ENCODE results near the gene GRIA3.

Gene GRIA3

GRCh38 chrX:123153846-123154335, 30.2 kb upstream of the GRIA3 start:
- no peaks in the 10 kb centered on the region for H3K9me3 ChIP-seq (ENCODE audit: insufficient read depth, low read depth, low read length)
- no CpG with 5 or more reads among the region's 7 CpGs for WGBS (ENCODE audit: extremely low coverage, insufficient coverage, insufficient read length)

GRCh38 chrX:123155327-123155726, 28.8 kb upstream of the GRIA3 start:
- H2AK5ac ChIP-seq (ENCODE audit: low read length): no peak overlapping the region
- H3K4me3 ChIP-seq (ENCODE audit: low read depth, low read length): no peak overlapping the region
- no peak overlapping the region for H3K4me2 ChIP-seq (ENCODE audit: low read length)
- no peak overlapping the region for H4K91ac ChIP-seq (ENCODE audit: low read depth, low read length)
- no peak overlapping the region for H3K9ac ChIP-seq (ENCODE audit: low read length)
- no peak overlapping the region for H4K12ac ChIP-seq (ENCODE audit: low read depth, low read length)
- H3K18ac ChIP-seq (ENCODE audit: low read length): no peak overlapping the region
- no peak overlapping the region for H2AFZ ChIP-seq (ENCODE audit: insufficient read depth, low read length, poor library complexity)
- H3K9me3 ChIP-seq (ENCODE audit: insufficient read depth, low read depth, low read length): no peaks in the 10 kb centered on the region
- H3K27ac ChIP-seq (ENCODE audit: low read depth, low read length): no peak overlapping the region
- H3K4me1 ChIP-seq (ENCODE audit: control insufficient read depth in 1 of 2, insufficient read depth in 2 of 2, low read length in 2 of 2): no peaks in the 10 kb centered on the region
- no peak for DNase-seq
- no peaks in the 10 kb centered on the region for H3K36me3 ChIP-seq (ENCODE audit: control insufficient read depth in 1 of 2, insufficient read depth in 2 of 2, low read length in 2 of 2)
- no peak overlapping the region for H2BK120ac ChIP-seq (ENCODE audit: insufficient read depth, low read length, poor library complexity)
- H3K14ac ChIP-seq (ENCODE audit: low read length): no peak overlapping the region
- no peak overlapping the region for H3K4ac ChIP-seq (ENCODE audit: low read depth, low read length)
- no peaks in the 10 kb centered on the region for H3K79me1 ChIP-seq (ENCODE audit: low read length)
- H4K8ac ChIP-seq (ENCODE audit: low read depth, low read length): no peak overlapping the region
- H3K23ac ChIP-seq (ENCODE audit: low read length): no peak overlapping the region
- WGBS (ENCODE audit: extremely low coverage, insufficient coverage, insufficient read length): no CpG with 5 or more reads among the region's 1 CpG
- no peaks in the 10 kb centered on the region for H3K79me2 ChIP-seq (ENCODE audit: control insufficient read depth, insufficient read depth, low read length, poor library complexity)
- no peak overlapping the region for H2BK5ac ChIP-seq (ENCODE audit: low read depth, low read length, poor library complexity)
- H3K27me3 ChIP-seq (ENCODE audit: insufficient read depth, low read length): no peaks in the 10 kb centered on the region
- no peak overlapping the region for H2BK12ac ChIP-seq (ENCODE audit: low read length)

More at GRCh38 chrX:123153846-123154335, 30.2 kb upstream of the GRIA3 start:
- Histone ChIP-seq H3K27me3 (ENCODE audit: insufficient read depth, low read length) (no peaks in the 10 kb centered on the region), H3K14ac (ENCODE audit: low read length) (no peak overlapping the region), H4K91ac (ENCODE audit: low read depth, low read length) (no peak overlapping the region), H3K4me2 (ENCODE audit: low read length) (no peak overlapping the region), H3K4ac (ENCODE audit: low read depth, low read length) (no peak overlapping the region), H2BK120ac (ENCODE audit: insufficient read depth, low read length, poor library complexity) (no peak overlapping the region), H2AFZ (ENCODE audit: insufficient read depth, low read length, poor library complexity) (no peak overlapping the region), H3K4me1 (ENCODE audit: control insufficient read depth in 1 of 2, insufficient read depth in 2 of 2, low read length in 2 of 2) (no peaks in the 10 kb centered on the region), H2BK5ac (ENCODE audit: low read depth, low read length, poor library complexity) (no peak overlapping the region), H3K36me3 (ENCODE audit: control insufficient read depth in 1 of 2, insufficient read depth in 2 of 2, low read length in 2 of 2) (no peaks in the 10 kb centered on the region), H3K18ac (ENCODE audit: low read length) (no peak overlapping the region), H3K27ac (ENCODE audit: low read depth, low read length) (no peak overlapping the region), H3K9ac (ENCODE audit: low read length) (no peak overlapping the region), H2AK5ac (ENCODE audit: low read length) (no peak overlapping the region), H2BK12ac (ENCODE audit: low read length) (no peak overlapping the region), H3K4me3 (ENCODE audit: low read depth, low read length) (no peak overlapping the region), H3K79me2 (ENCODE audit: control insufficient read depth, insufficient read depth, low read length, poor library complexity) (no peaks in the 10 kb centered on the region), H4K12ac (ENCODE audit: low read depth, low read length) (no peak overlapping the region), H3K23ac (ENCODE audit: low read length) (no peak overlapping the region), H3K79me1 (ENCODE audit: low read length) (no peaks in the 10 kb centered on the region), H4K8ac (ENCODE audit: low read depth, low read length) (no peak overlapping the region)
- DNase-seq: no peak

DNA sequence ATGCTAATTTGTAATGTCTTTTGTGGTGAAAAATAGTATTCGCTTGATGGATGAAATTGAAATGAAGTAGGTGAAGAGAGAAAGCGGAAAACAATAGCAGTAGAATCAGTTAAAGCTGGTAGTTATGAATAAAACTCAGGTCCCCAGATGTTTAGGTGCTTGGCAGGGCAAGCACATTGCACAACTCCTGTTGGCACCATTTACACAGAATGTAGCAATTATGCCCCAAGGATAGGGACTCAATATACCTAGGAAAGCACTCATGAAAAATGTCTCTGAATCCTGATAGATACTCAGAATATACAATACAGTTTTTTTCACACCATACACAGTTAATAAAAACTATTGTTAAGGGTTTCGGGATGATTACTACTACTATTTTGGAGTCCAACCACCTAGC, 26.5 kb upstream of the GRIA3 start:
- no peaks in the 10 kb centered on the region for H3K27me3 ChIP-seq (ENCODE audit: insufficient read depth, low read length)
- no peak overlapping the region for H2BK120ac ChIP-seq (ENCODE audit: insufficient read depth, low read length, poor library complexity)

DNA sequence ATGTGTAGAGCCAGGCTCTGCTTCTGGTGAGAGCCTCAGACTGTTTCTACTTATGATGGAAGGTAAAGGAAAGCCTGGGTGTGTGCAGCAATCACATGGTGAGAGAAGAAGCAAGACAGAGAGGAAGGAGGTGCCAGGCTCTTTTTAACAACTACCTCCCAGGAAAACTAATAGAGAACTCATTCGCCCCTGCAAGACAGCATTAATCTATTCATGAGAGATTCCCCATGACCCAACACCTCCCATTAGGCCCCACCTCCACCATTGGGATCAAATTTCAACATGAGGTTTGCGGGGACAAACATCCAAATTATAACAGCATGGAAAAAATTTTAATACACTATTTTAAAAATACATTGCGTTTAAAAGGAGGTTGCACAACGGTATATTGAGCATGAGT, 24.7 kb upstream of the GRIA3 start:
- no peak for DNase-seq
- H3K9ac ChIP-seq (ENCODE audit: low read length): no peak overlapping the region
- no peak overlapping the region for H3K18ac ChIP-seq (ENCODE audit: low read length)
- H3K79me1 ChIP-seq (ENCODE audit: low read length): no peaks in the 10 kb centered on the region
- H3K4me3 ChIP-seq (ENCODE audit: low read depth, low read length): no peak overlapping the region
- no CpG with 5 or more reads among the region's 4 CpGs for WGBS (ENCODE audit: extremely low coverage, insufficient coverage, insufficient read length)
- no peaks in the 10 kb centered on the region for H3K79me2 ChIP-seq (ENCODE audit: control insufficient read depth, insufficient read depth, low read length, poor library complexity)
- no peaks in the 10 kb centered on the region for H3K36me3 ChIP-seq (ENCODE audit: control insufficient read depth in 1 of 2, insufficient read depth in 2 of 2, low read length in 2 of 2)
- H3K4me1 ChIP-seq (ENCODE audit: control insufficient read depth in 1 of 2, insufficient read depth in 2 of 2, low read length in 2 of 2): no peaks in the 10 kb centered on the region
- H3K4me2 ChIP-seq (ENCODE audit: low read length): no peak overlapping the region
- no peak overlapping the region for H2BK5ac ChIP-seq (ENCODE audit: low read depth, low read length, poor library complexity)
- no peak overlapping the region for H2AK5ac ChIP-seq (ENCODE audit: low read length)
- H2AFZ ChIP-seq (ENCODE audit: insufficient read depth, low read length, poor library complexity): no peak overlapping the region
- H4K8ac ChIP-seq (ENCODE audit: low read depth, low read length): no peak overlapping the region
- H3K27me3 ChIP-seq (ENCODE audit: insufficient read depth, low read length): no peaks in the 10 kb centered on the region
- no peak overlapping the region for H4K91ac ChIP-seq (ENCODE audit: low read depth, low read length)
- H3K9me3 ChIP-seq (ENCODE audit: insufficient read depth, low read depth, low read length): no peaks in the 10 kb centered on the region
- H3K14ac ChIP-seq (ENCODE audit: low read length): no peak overlapping the region
- H3K4ac ChIP-seq (ENCODE audit: low read depth, low read length): no peak overlapping the region
- H2BK12ac ChIP-seq (ENCODE audit: low read length): no peak overlapping the region
- no peak overlapping the region for H2BK120ac ChIP-seq (ENCODE audit: insufficient read depth, low read length, poor library complexity)
- no peak overlapping the region for H3K23ac ChIP-seq (ENCODE audit: low read length)
- H3K27ac ChIP-seq (ENCODE audit: low read depth, low read length): no peak overlapping the region
- H4K12ac ChIP-seq (ENCODE audit: low read depth, low read length): no peak overlapping the region

More for the DNA sequence above, 26.5 kb upstream of the GRIA3 start:
- Histone ChIP-seq H3K4me3 (ENCODE audit: low read depth, low read length) (no peak overlapping the region), H4K12ac (ENCODE audit: low read depth, low read length) (no peak overlapping the region), H3K36me3 (ENCODE audit: control insufficient read depth in 1 of 2, insufficient read depth in 2 of 2, low read length in 2 of 2) (no peaks in the 10 kb centered on the region), H3K9ac (ENCODE audit: low read length) (no peak overlapping the region), H3K4ac (ENCODE audit: low read depth, low read length) (no peak overlapping the region), H4K91ac (ENCODE audit: low read depth, low read length) (no peak overlapping the region), H2BK5ac (ENCODE audit: low read depth, low read length, poor library complexity) (no peak overlapping the region), H2BK12ac (ENCODE audit: low read length) (no peak overlapping the region), H4K8ac (ENCODE audit: low read depth, low read length) (no peak overlapping the region), H3K23ac (ENCODE audit: low read length) (no peak overlapping the region), H3K9me3 (ENCODE audit: insufficient read depth, low read depth, low read length) (no peaks in the 10 kb centered on the region), H2AK5ac (ENCODE audit: low read length) (no peak overlapping the region), H3K79me2 (ENCODE audit: control insufficient read depth, insufficient read depth, low read length, poor library complexity) (no peaks in the 10 kb centered on the region), H3K4me2 (ENCODE audit: low read length) (no peak overlapping the region), H3K14ac (ENCODE audit: low read length) (no peak overlapping the region), H3K79me1 (ENCODE audit: low read length) (no peaks in the 10 kb centered on the region), H3K4me1 (ENCODE audit: control insufficient read depth in 1 of 2, insufficient read depth in 2 of 2, low read length in 2 of 2) (no peaks in the 10 kb centered on the region), H3K27ac (ENCODE audit: low read depth, low read length) (no peak overlapping the region), H2AFZ (ENCODE audit: insufficient read depth, low read length, poor library complexity) (no peak overlapping the region), H3K18ac (ENCODE audit: low read length) (no peak overlapping the region)
- no peak for DNase-seq
- 100% methylated on average over 2 of the region's 3 CpGs for WGBS (ENCODE audit: extremely low coverage, insufficient coverage, insufficient read length)
